Epithelial cell of prostate (primary cell): ENCODE results near the gene EI24.
A peak's percentile ranks its signal among the peaks of the same experiment; 100 is the strongest.
"Not testable (repeated sequence)": the region's sequence is repeated elsewhere in the genome, so short reads cannot be mapped to it uniquely, and the experiment has no call there.

Source experiments
- DNase-seq: peaks from one replicate; pipeline ENCODE4 v3.0.0-alpha.2; 2011; ENCODE audit warnings: low read depth, low spot score
- H3K27ac ChIP-seq: fragments of 450-650 bp; 2 replicates; pipeline ENCODE4 v1.5.1; 2017; ENCODE audit warnings: mild to moderate bottlenecking

Gene EI24

GRCh38 chr11:125568970-125569914 lies at the start of gene EI24:
Gene EI24, plus strand, starts transcription at chr11:125569477. Its CDS starts 3,051 bp downstream, at chr11:125572528.
- H3K27ac ChIP-seq = peak within 1 kb of the TSS; percentile 91
- peak; percentile 49 for DNase-seq

GRCh38 chr11:125519860-125520834 lies 49.1 kb upstream of the EI24 start:
- DNase-seq = no peak
- H3K27ac ChIP-seq = no peak overlapping the region

GRCh38 chr11:125525303-125525702 lies 44.0 kb upstream of the EI24 start:
- DNase-seq = no peak
- H3K27ac ChIP-seq = no peak overlapping the region

- H3K27ac ChIP-seq = no peak overlapping the region
- DNase-seq = no peak
Observed at GRCh38 chr11:125532668-125533067, 36.6 kb upstream of the EI24 start.

- no peak for DNase-seq
- no peak overlapping the region for H3K27ac ChIP-seq
Observed at GRCh38 chr11:125535585-125535984, 33.7 kb upstream of the EI24 start.

- DNase-seq, H3K27ac ChIP-seq: not testable (repeated sequence)
Observed at GRCh38 chr11:125536834-125537233, 32.4 kb upstream of the EI24 start.

- H3K27ac ChIP-seq = no peak overlapping the region
- no peak for DNase-seq
Observed at GRCh38 chr11:125542709-125543108, 26.6 kb upstream of the EI24 start.

- DNase-seq = no peak
- no peak overlapping the region for H3K27ac ChIP-seq
Observed at GRCh38 chr11:125550780-125551179, 18.5 kb upstream of the EI24 start.

- no peak for DNase-seq
- H3K27ac ChIP-seq = no peak overlapping the region
Observed at GRCh38 chr11:125551835-125552342, 17.4 kb upstream of the EI24 start.

GRCh38 chr11:125552927-125553326 lies 16.4 kb upstream of the EI24 start:
- DNase-seq = no peak

GRCh38 chr11:125553357-125553756 lies 15.9 kb upstream of the EI24 start:
- DNase-seq = no peak
- H3K27ac ChIP-seq = no peak overlapping the region

More at GRCh38 chr11:125552927-125553326, 16.4 kb upstream of the EI24 start:
- H3K27ac ChIP-seq = no peak overlapping the region

- no peak overlapping the region for H3K27ac ChIP-seq
- DNase-seq = no peak
Observed at GRCh38 chr11:125554038-125554437, 15.2 kb upstream of the EI24 start.

- no peak overlapping the region for H3K27ac ChIP-seq
- no peak for DNase-seq
Observed at GRCh38 chr11:125559888-125560287, 9.4 kb upstream of the EI24 start.

- DNase-seq = no peak
- no peak overlapping the region for H3K27ac ChIP-seq
Observed at GRCh38 chr11:125561924-125562323, 7.4 kb upstream of the EI24 start.

GRCh38 chr11:125562430-125562829 lies 6.8 kb upstream of the EI24 start:
- no peak for DNase-seq
- no peak overlapping the region for H3K27ac ChIP-seq

- H3K27ac ChIP-seq = no peak overlapping the region
- no peak for DNase-seq
Observed at GRCh38 chr11:125564357-125564756, 4.9 kb upstream of the EI24 start.

- no peak overlapping the region for H3K27ac ChIP-seq
- DNase-seq = no peak
Observed at GRCh38 chr11:125566235-125566634, 3.0 kb upstream of the EI24 start.

- DNase-seq = no peak
Observed at GRCh38 chr11:125569915-125570621, 791 bp downstream of the EI24 start.

GRCh38 chr11:125570952-125571351 lies 1.7 kb downstream of the EI24 start:
- peak overlapping the region; percentile 91 for H3K27ac ChIP-seq
- no peak for DNase-seq

More at GRCh38 chr11:125569915-125570621, 791 bp downstream of the EI24 start:
- H3K27ac ChIP-seq = peak overlapping the region; percentile 91

GRCh38 chr11:125572916-125573315 lies 3.6 kb downstream of the EI24 start:
- DNase-seq = no peak
- H3K27ac ChIP-seq = no peak overlapping the region
